Epithelial cell of proximal tubule (primary cell): ENCODE measurements around the gene TIE1. TPM values are rescaled to one million over a fixed set of nuclear protein-coding genes. Genes with fewer than 3 reads are reported as not detected.

Source experiments
- DNase-seq: peaks from one replicate; pipeline ENCODE4 v3.0.0-alpha.2; 2011; ENCODE audit warnings: low read depth
- H3K4me3 ChIP-seq: 2 replicates; pipeline ENCODE4 v1.5.1; 2011; ENCODE audit warnings: low read depth, mild to moderate bottlenecking, low read length
- CTCF ChIP-seq: conservative IDR thresholded peaks from 2 replicates; pipeline ENCODE4 v1.5.1; 2012; ENCODE audit warnings: low read depth, mild to moderate bottlenecking, low read length
- total RNA-seq: library from RNA; depleted of rRNA; stranded (reverse); fragments of >200 nt; gene quantifications from 2 replicates; pipeline ENCODE4 v1.2.3, GENCODE V29; 2015

Gene TIE1
- total RNA-seq, 1 donor from 2014 or later, result 1.2 TPM

GRCh38 chr1:43334453-43335205 lies 33.8 kb downstream of the TIE1 start:
- TF ChIP-seq CTCF, result peak; percentile 13
- DNase-seq, result no peak
- no peak overlapping the region for H3K4me3 ChIP-seq

- TF ChIP-seq CTCF, result no peak
- DNase-seq, result no peak
- no peak within 1 kb of the TSS for H3K4me3 ChIP-seq
These were observed 36.8 kb downstream of the TIE1 start, which contains the start of gene MPL for GRCh38 chr1:43337588-43337987. Gene MPL, plus strand, starts transcription at chr1:43337818. Its CDS starts 31 bp downstream, at chr1:43337849.

- no peak for TF ChIP-seq CTCF
- no peak for DNase-seq
These were observed 37.2 kb downstream of the TIE1 start for GRCh38 chr1:43338001-43338400.

GRCh38 chr1:43339584-43340232 lies 38.9 kb downstream of the TIE1 start:
- no peak overlapping the region for H3K4me3 ChIP-seq
- no peak for DNase-seq
- TF ChIP-seq CTCF, result no peak

More at GRCh38 chr1:43338001-43338400, 37.2 kb downstream of the TIE1 start:
- H3K4me3 ChIP-seq, result no peak overlapping the region

GRCh38 chr1:43340559-43340958 lies 39.8 kb downstream of the TIE1 start:
- no peak for DNase-seq
- no peak overlapping the region for H3K4me3 ChIP-seq
- no peak for TF ChIP-seq CTCF

- no peak for DNase-seq
- no peak for TF ChIP-seq CTCF
- H3K4me3 ChIP-seq, result no peak overlapping the region
These were observed 43.6 kb downstream of the TIE1 start for GRCh38 chr1:43344267-43344850.
